Endodermal cell (in vitro differentiated cells): ENCODE measurements around the gene IL1RL1. TPM values are rescaled to one million over a fixed set of nuclear protein-coding genes. Genes with fewer than 3 reads are reported as not detected.

ENCODE experiments used
- DNase-seq: peaks from one replicate; pipeline ENCODE4 v3.0.0-alpha.2; 2017
- H3K27ac ChIP-seq: 2 replicates; pipeline ENCODE4 v1.5.1; 2013; ENCODE audit warnings: mild to moderate bottlenecking, low read depth, low read length, moderate library complexity
- H3K27me3 ChIP-seq: 2 replicates; pipeline ENCODE4 v1.6.1; 2013; ENCODE audit warnings: mild to moderate bottlenecking, low read length, moderate library complexity; ENCODE audit not compliant: insufficient read depth, control insufficient read depth, poor library complexity, severe bottlenecking
- H3K36me3 ChIP-seq: 2 replicates; pipeline ENCODE4 v1.7.0; 2013; ENCODE audit warnings: mild to moderate bottlenecking, low read length, moderate library complexity; ENCODE audit not compliant: control insufficient read depth, insufficient read depth
- H3K4me1 ChIP-seq: one replicate; pipeline ENCODE4 v1.7.0; 2013; ENCODE audit warnings: low read length; ENCODE audit not compliant: control insufficient read depth, insufficient read depth
- H3K4me3 ChIP-seq: 2 replicates; pipeline ENCODE4 v1.5.1; 2013; ENCODE audit warnings: mild to moderate bottlenecking, low read length, moderate library complexity
- H3K9ac ChIP-seq: 2 replicates; pipeline ENCODE4 v1.6.1; 2013; ENCODE audit warnings: mild to moderate bottlenecking, low read length, moderate library complexity; ENCODE audit not compliant: poor library complexity, severe bottlenecking; ENCODE audit errors: extremely low read depth
- H3K9me3 ChIP-seq: 2 replicates; pipeline ENCODE4 v1.6.1; 2013; ENCODE audit warnings: mild to moderate bottlenecking, low read length, moderate library complexity; ENCODE audit not compliant: control insufficient read depth
- H3K27ac Mint-ChIP-seq: 2 replicates; pipeline ENCODE4 v1.8.0; 2020; ENCODE audit warnings: mixed read lengths
- H3K27me3 Mint-ChIP-seq: 2 replicates; pipeline ENCODE4 v1.8.0; 2021; ENCODE audit warnings: mild to moderate bottlenecking, mixed read lengths; ENCODE audit not compliant: insufficient read depth
- H3K36me3 Mint-ChIP-seq: 2 replicates; pipeline ENCODE4 v1.8.0; 2020; ENCODE audit warnings: low read depth, mixed read lengths
- H3K4me1 Mint-ChIP-seq: 2 replicates; pipeline ENCODE4 v1.8.0; 2020; ENCODE audit warnings: mixed read lengths
- H3K4me3 Mint-ChIP-seq: 2 replicates; pipeline ENCODE4 v1.8.0; 2020; ENCODE audit warnings: mild to moderate bottlenecking, moderate library complexity, mixed read lengths
- H3K9me3 Mint-ChIP-seq: 2 replicates; pipeline ENCODE4 v1.8.0; 2020; ENCODE audit warnings: mild to moderate bottlenecking, mixed read lengths
- WGBS, 2 experiments: methylation state at CpG; one replicate each; pipeline versions ENCODE4 v1.1.5 to v1.1.7; 2013; ENCODE audit warnings: missing lambda C conversion rate in 2 of 2, mixed read lengths in 1 of 2; ENCODE audit not compliant: insufficient coverage in 1 of 2, insufficient read length in 1 of 2; 5-methylcytosine and 5-hydroxymethylcytosine counted together
- total RNA-seq, 2 donors: library from RNA; stranded (reverse); fragmentation: NEBNext Ultra II Directional in 1 of 2; extraction: Animal tissue kit (Norgen Biotek cat#: 25700) in 1 of 2; gene quantifications; 2 replicates in 1 of 2; 3 replicates in 1 of 2; pipeline ENCODE4 v1.2.1, GENCODE V29; 2021
- TF ChIP-seq, protein P1 (sequence below): fragments of 200-600 bp; sonication (generic); conservative IDR thresholded peaks from 2 replicates; pipeline ENCODE4 v1.5.0; 2021; ENCODE audit warnings: antibody characterized with exemption, mild to moderate bottlenecking

Gene IL1RL1
- total RNA-seq, 2 donors from 2014 or later = 0.75 to 0.84 TPM

DNA sequence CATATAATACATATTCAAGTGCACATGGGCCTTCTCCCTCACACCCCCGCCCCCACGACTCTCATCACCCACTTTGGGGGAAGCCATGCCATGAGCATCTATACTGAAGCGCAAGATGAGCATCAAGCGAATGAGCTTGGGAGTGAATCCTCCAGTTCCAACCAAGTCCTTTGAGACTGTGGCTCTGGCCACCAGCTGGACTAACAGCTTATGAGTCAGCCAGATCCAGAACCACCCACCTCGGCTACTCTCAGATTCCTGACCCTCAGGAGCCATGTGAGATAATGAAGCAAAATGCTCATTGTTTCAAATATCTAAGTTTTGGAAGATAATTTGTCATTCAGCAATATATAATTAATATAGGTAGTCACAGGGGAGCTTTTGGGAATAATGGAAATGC, 22.2 kb upstream of the IL1RL1 start:
- no peak overlapping the region for H3K9ac ChIP-seq
- DNase-seq = no peak
- peaks cover 16% of the 10 kb centered on the region for H3K4me1 Mint-ChIP-seq
- no peaks in the 10 kb centered on the region for H3K9me3 ChIP-seq
- no peak overlapping the region for H3K27ac Mint-ChIP-seq
- H3K27ac ChIP-seq = no peak overlapping the region
- 96 to 100% methylated on average over 4 to 5 of the region's 5 CpGs for WGBS, 2 experiments
- H3K36me3 ChIP-seq = no peaks in the 10 kb centered on the region
- no peak overlapping the region for H3K4me3 Mint-ChIP-seq
- no peak overlapping the region for H3K4me3 ChIP-seq
- H3K4me1 ChIP-seq = peaks cover 3% of the 10 kb centered on the region
- H3K9me3 Mint-ChIP-seq = no peaks in the 10 kb centered on the region
- no peaks in the 10 kb centered on the region for H3K27me3 Mint-ChIP-seq
- TF ChIP-seq, protein P1, sequence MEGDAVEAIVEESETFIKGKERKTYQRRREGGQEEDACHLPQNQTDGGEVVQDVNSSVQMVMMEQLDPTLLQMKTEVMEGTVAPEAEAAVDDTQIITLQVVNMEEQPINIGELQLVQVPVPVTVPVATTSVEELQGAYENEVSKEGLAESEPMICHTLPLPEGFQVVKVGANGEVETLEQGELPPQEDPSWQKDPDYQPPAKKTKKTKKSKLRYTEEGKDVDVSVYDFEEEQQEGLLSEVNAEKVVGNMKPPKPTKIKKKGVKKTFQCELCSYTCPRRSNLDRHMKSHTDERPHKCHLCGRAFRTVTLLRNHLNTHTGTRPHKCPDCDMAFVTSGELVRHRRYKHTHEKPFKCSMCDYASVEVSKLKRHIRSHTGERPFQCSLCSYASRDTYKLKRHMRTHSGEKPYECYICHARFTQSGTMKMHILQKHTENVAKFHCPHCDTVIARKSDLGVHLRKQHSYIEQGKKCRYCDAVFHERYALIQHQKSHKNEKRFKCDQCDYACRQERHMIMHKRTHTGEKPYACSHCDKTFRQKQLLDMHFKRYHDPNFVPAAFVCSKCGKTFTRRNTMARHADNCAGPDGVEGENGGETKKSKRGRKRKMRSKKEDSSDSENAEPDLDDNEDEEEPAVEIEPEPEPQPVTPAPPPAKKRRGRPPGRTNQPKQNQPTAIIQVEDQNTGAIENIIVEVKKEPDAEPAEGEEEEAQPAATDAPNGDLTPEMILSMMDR = no peak
- H3K36me3 Mint-ChIP-seq = no peaks in the 10 kb centered on the region
- no peaks in the 10 kb centered on the region for H3K27me3 ChIP-seq

DNA sequence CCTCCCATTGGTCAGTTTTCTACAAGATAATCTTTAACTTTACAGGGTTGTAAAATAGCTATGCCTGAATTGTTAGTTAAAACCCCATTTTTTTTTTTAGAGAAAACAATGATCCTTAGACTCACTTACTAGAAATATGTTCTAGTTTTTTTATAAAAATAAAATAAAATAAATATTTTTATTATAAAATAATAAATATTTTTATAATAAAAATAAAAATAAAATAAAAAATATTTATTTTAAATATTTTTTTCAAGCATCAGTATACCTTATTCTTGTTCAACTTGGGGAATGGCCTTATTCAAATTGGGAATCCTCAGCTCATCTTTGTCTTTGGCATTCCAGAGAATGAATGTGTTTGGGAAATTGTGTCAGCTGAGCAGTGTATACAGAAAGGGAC, 20.8 kb upstream of the IL1RL1 start:
- Mint-ChIP-seq H3K36me3 (no peaks in the 10 kb centered on the region), H3K27me3 (no peaks in the 10 kb centered on the region), H3K9me3 (no peaks in the 10 kb centered on the region), H3K4me1 (peaks cover 16% of the 10 kb centered on the region), H3K27ac (no peak overlapping the region), H3K4me3 (no peak overlapping the region)
- Histone ChIP-seq H3K4me3 (no peak overlapping the region), H3K27me3 (no peaks in the 10 kb centered on the region), H3K36me3 (no peaks in the 10 kb centered on the region), H3K9ac (no peak overlapping the region), H3K4me1 (peaks cover 3% of the 10 kb centered on the region), H3K27ac (no peak overlapping the region), H3K9me3 (no peaks in the 10 kb centered on the region)
- TF ChIP-seq, protein P1 = no peak
- DNase-seq = no peak

DNA sequence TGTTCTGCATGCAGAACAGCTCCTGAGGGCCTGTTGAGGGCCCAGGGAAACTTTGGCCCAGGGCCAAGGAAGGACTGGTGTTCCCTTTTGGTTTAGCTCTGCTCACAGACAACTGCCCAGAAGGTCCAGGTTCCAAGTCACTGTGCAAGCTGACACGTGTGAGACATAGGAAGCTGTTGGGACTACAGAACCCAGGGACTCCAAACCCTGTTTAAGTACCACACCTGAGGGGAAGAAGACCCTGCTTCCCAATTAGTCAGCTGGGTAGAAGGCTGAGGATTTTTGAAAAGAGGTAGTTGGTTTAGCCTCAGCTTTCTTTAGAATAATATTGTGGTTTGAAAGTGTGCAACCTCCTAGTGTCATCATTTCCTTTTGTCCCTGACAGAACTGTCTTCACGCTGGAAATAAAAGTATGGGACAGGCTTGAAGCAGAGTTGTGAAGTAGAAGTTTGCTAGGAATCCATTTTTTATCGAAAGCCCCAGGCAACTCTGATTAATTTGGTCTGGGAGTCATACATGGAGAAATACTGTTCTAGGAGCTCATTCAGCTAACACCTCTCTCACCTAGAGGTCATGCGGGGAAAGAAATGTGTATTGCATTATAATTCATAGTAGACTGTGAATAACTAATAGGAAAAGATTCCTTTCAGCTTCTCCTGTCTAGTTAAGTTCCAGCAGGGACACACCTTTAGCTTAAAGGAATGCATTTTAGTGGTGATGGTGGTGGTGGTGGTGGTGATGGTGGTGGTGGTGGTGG, 19.9 kb upstream of the IL1RL1 start:
- Mint-ChIP-seq H3K27ac (no peak overlapping the region), H3K9me3 (no peaks in the 10 kb centered on the region), H3K4me1 (peaks cover 17% of the 10 kb centered on the region), H3K36me3 (no peaks in the 10 kb centered on the region), H3K27me3 (no peaks in the 10 kb centered on the region), H3K4me3 (no peak overlapping the region)
- no peak overlapping the region for H3K27ac ChIP-seq
- TF ChIP-seq, protein P1 = no peak
- no peak overlapping the region for H3K9ac ChIP-seq
- 92 to 100% methylated on average over 1 to 3 of the region's 4 CpGs for WGBS, 2 experiments
- no peak for DNase-seq
- H3K36me3 ChIP-seq = no peaks in the 10 kb centered on the region
- H3K4me1 ChIP-seq = peaks cover 2% of the 10 kb centered on the region
- no peaks in the 10 kb centered on the region for H3K27me3 ChIP-seq
- no peak overlapping the region for H3K4me3 ChIP-seq
- no peaks in the 10 kb centered on the region for H3K9me3 ChIP-seq
